GM12878 (cell line): ENCODE data around the gene FNTB. TPM values are rescaled to one million over a fixed set of nuclear protein-coding genes. Genes with fewer than 3 reads are reported as not detected.

ENCODE experiments used
- ATAC-seq: fragments of 200-7000 bp; cut with Tn5 transposase; 3 replicates; pipeline ENCODE4 v1.9.1; 2020; ENCODE audit warnings: mild to moderate bottlenecking, moderate library complexity
- BruUV-seq: library from RNA; stranded (reverse); fragments of 400-500 nt; replicated peaks from 2 replicates; lab custom pipeline; 2021; lab: Mats Ljungman, UMichigan
- CTCF ChIA-PET: fragments of 300-600 bp; sonication (Branson Sonifier 250); formaldehyde crosslinking; extraction: SDS; loops from one replicate; lab custom pipeline; 2021; ENCODE audit warnings: inconsistent platforms; lab: Yijun Ruan, JAX
- POLR2A ChIA-PET: fragments of 350-600 bp; formaldehyde crosslinking; extraction: SDS; loops from one replicate; lab custom pipeline; 2021; ENCODE audit warnings: inconsistent platforms; lab: Charles Lee
- RAD21 ChIA-PET: fragments of 300-600 bp; sonication (Branson Sonifier 250); formaldehyde crosslinking; loops from one replicate; lab custom pipeline; 2023; ENCODE audit warnings: antibody characterized with exemption; ENCODE audit not compliant: unreplicated experiment; lab: Charles Lee
- SMC1A ChIA-PET: fragments of 300-600 bp; sonication (Branson Sonifier 250); formaldehyde crosslinking; loops from one replicate; lab custom pipeline; 2023; ENCODE audit not compliant: unreplicated experiment, uncharacterized antibody; lab: Charles Lee
- DNase-seq: peaks from one replicate; pipeline ENCODE4 v3.0.0-alpha.2; 2011; ENCODE audit warnings: low read depth, low spot score
- FAIRE-seq: peaks from 3 replicates; lab custom pipeline; 2011; peaks lifted over from hg19 to GRCh38; lab: Jason Lieb, UNC
- H2AFZ ChIP-seq: 2 replicates; pipeline ENCODE4 v1.6.0; 2011; ENCODE audit warnings: low read depth, low read length, control low read depth; ENCODE audit not compliant: control insufficient read depth
- H3K27ac ChIP-seq: 2 replicates; pipeline ENCODE4 v1.5.1; 2011; ENCODE audit warnings: control low read depth; ENCODE audit not compliant: control insufficient read depth, insufficient read depth
- H3K27me3 ChIP-seq, 2 experiments: replicated peaks in 1 of 2; 2 replicates each; pipeline versions ENCODE4 v1.6.0 to v1.6.1; 2011; ENCODE audit warnings: low read length in 1 of 2; ENCODE audit not compliant: control insufficient read depth in 2 of 2, insufficient read depth in 2 of 2
- H3K36me3 ChIP-seq, 2 experiments: 2 replicates each; pipeline ENCODE4 v1.5.1; 2011; ENCODE audit warnings: low read length in 1 of 2; ENCODE audit not compliant: control insufficient read depth in 2 of 2, insufficient read depth in 2 of 2
- H3K4me1 ChIP-seq: 2 replicates; pipeline ENCODE4 v1.6.1; 2011; ENCODE audit warnings: mild to moderate bottlenecking, low read length, moderate library complexity, mixed read lengths; ENCODE audit not compliant: control insufficient read depth, insufficient read depth
- H3K4me2 ChIP-seq: 2 replicates; pipeline ENCODE4 v1.6.0; 2011; ENCODE audit warnings: control low read depth; ENCODE audit not compliant: control insufficient read depth, insufficient read depth
- H3K4me3 ChIP-seq: fragments of 200-600 bp; sonication (generic); 2 replicates; pipeline ENCODE4 v1.5.1; 2016
- H3K79me2 ChIP-seq: 2 replicates; pipeline ENCODE4 v1.6.0; 2011; ENCODE audit warnings: low read length; ENCODE audit not compliant: control insufficient read depth, insufficient read depth
- H3K9ac ChIP-seq: 2 replicates; pipeline ENCODE4 v1.8.0; 2011; ENCODE audit warnings: low read length, control low read depth, mixed read lengths; ENCODE audit not compliant: control insufficient read depth, insufficient read depth
- H3K9me3 ChIP-seq: replicated peaks from 3 replicates; pipeline ENCODE4 v1.5.1; 2011; ENCODE audit warnings: mild to moderate bottlenecking, low read length; ENCODE audit not compliant: control insufficient read depth, insufficient read depth
- H4K20me1 ChIP-seq: 2 replicates; pipeline ENCODE4 v1.6.0; 2011; ENCODE audit not compliant: control insufficient read depth, insufficient read depth
- BCL11A ChIP-seq: IDR thresholded peaks from 2 replicates; pipeline ENCODE4 v1.6.1; 2011; ENCODE audit warnings: low read depth, low read length
- CEBPB ChIP-seq, 2 experiments: fragments of 150-350 bp in 1 of 2; IDR thresholded peaks; 2 replicates each; pipeline ENCODE4 v1.6.1; 2012 to 2014; ENCODE audit warnings: low read depth in 2 of 2, low read length in 2 of 2, borderline replicate concordance in 1 of 2, inconsistent platforms in 1 of 2
- EZH2 ChIP-seq: IDR thresholded peaks from 2 replicates; pipeline ENCODE4 v1.6.1; 2012; ENCODE audit warnings: low read depth, mild to moderate bottlenecking, control low read depth, inconsistent platforms, low read length, borderline replicate concordance; ENCODE audit not compliant: control insufficient read depth
- GATAD2B ChIP-seq: fragments of 450-650 bp; conservative IDR thresholded peaks from 2 replicates; pipeline ENCODE4 v1.6.1; 2017; ENCODE audit warnings: low read depth, mild to moderate bottlenecking, moderate library complexity
- KAT2A ChIP-seq: conservative IDR thresholded peaks from 2 replicates; pipeline ENCODE4 v1.6.1; 2011; ENCODE audit warnings: low read depth, low read length; ENCODE audit not compliant: control insufficient read depth
- PKNOX1 ChIP-seq: fragments of 450-650 bp; IDR thresholded peaks from 2 replicates; pipeline ENCODE4 v1.6.1; 2016; ENCODE audit warnings: mild to moderate bottlenecking
- PML ChIP-seq: IDR thresholded peaks from 2 replicates; pipeline ENCODE4 v1.6.1; 2012; ENCODE audit warnings: low read length, inconsistent platforms
- RB1 ChIP-seq: fragments of 450-650 bp; formaldehyde crosslinking; IDR thresholded peaks from 2 replicates; pipeline ENCODE4 v1.6.1; 2017; ENCODE audit warnings: mild to moderate bottlenecking, borderline replicate concordance
- RUNX3 ChIP-seq: IDR thresholded peaks from 2 replicates; pipeline ENCODE4 v1.6.1; 2012; ENCODE audit warnings: low read length, inconsistent platforms
- TCF3 ChIP-seq: IDR thresholded peaks from 2 replicates; pipeline ENCODE4 v1.6.1; 2012; ENCODE audit warnings: low read depth, mild to moderate bottlenecking, low read length, borderline replicate concordance; ENCODE audit not compliant: insufficient read depth
- WGBS: methylation state at CpG from one replicate; pipeline ENCODE4 v1.1.6; 2016; ENCODE audit warnings: low lambda C conversion rate; ENCODE audit not compliant: insufficient replicate concordance, insufficient coverage; ENCODE audit errors: missing lambda C conversion rate; 5-methylcytosine and 5-hydroxymethylcytosine counted together
- in situ Hi-C: fragments of 300-500 bp; cut with MboI; formaldehyde crosslinking; loops from 9 replicates; pipeline ENCODE4 v1.14.3; 2018; ENCODE audit warnings: mixed read lengths
- intact Hi-C: fragments of 100-400 bp; cut with micrococcal nuclease; formaldehyde crosslinking; loops from one replicate; pipeline ENCODE4 v1.14.2; 2022; ENCODE audit not compliant: unreplicated experiment
- polyA plus RNA-seq, 11 experiments: library from polyadenylated mRNA; depleted of rRNA in 4 of 11; unstranded in 6 of 11; stranded (reverse) in 5 of 11; fragments of >200 nt; fragmentation: Nextera tagmentation in 4 of 11; fragmentation: Illumina TruSeq in 1 of 11; extraction: Ambion mirVana in 4 of 11; extraction: Trizol in 1 of 11; gene quantifications; 1 replicate in 1 of 11; 2 replicates in 10 of 11; pipeline versions ENCODE4 v1.2.1 to v1.2.3, GENCODE V29; 2011 to 2016; ENCODE audit warnings: inconsistent platforms in 2 of 11, missing spikeins in 2 of 11, low read depth in 1 of 11
- total RNA-seq, 4 experiments: library from RNA; depleted of rRNA in 3 of 4; stranded (reverse); fragments of >200 nt in 3 of 4; fragmentation: Illumina TruSeq in 1 of 4; extraction: Trizol in 1 of 4; gene quantifications; 2 replicates each; pipeline versions ENCODE4 v1.2.1 to v1.2.3, GENCODE V29; 2013 to 2021
- TF ChIP-seq, protein P1 (sequence below): fragments of 450-650 bp; IDR thresholded peaks from 2 replicates; pipeline ENCODE4 v1.6.1; 2014; ENCODE audit warnings: mild to moderate bottlenecking
- TF ChIP-seq, protein P2 (sequence below): fragments of 450-650 bp; IDR thresholded peaks from 2 replicates; pipeline ENCODE4 v1.6.1; 2017; ENCODE audit warnings: borderline replicate concordance
- TF ChIP-seq, protein P3 (sequence below), 3 experiments: IDR thresholded peaks in 2 of 3; conservative IDR thresholded peaks in 1 of 3; 2 replicates each; pipeline ENCODE4 v1.5.1; 2011; ENCODE audit warnings: low read depth in 3 of 3, low read length in 3 of 3, mild to moderate bottlenecking in 3 of 3, control low read depth in 2 of 3, moderate library complexity in 2 of 3, inconsistent platforms in 1 of 3, mixed read lengths in 1 of 3; ENCODE audit not compliant: control insufficient read depth in 2 of 3, insufficient read depth in 1 of 3; ENCODE audit errors: extremely low read depth in 1 of 3

Gene FNTB
- total and polyA plus RNA-seq, 10 of the 15 experiments (the other 5 are each of a cell fraction or from before 2014, with no cell fraction given) = 10.4 to 25.1 (median 16.7) TPM

- no peaks in the 10 kb centered on the region for H4K20me1 ChIP-seq
- no peak for FAIRE-seq
- BruUV-seq = no TSS peak
- H3K4me1 ChIP-seq = peaks cover 6% of the 10 kb centered on the region; the same call in 1 of the 2 replicates
- TF ChIP-seq EZH2 (no peak), RUNX3 (no peak), GATAD2B (no peak), RB1 (no peak), CEBPB (IDR thresholded peaks at IDR 0.05; ENCODE audit: borderline replicate concordance in 1 of 2, low read depth in 2 of 2, low read length in 2 of 2) (no peak), BCL11A (no peak), PKNOX1 (no peak), KAT2A (no peak), PML (no peak), TCF3 (no peak)
- TF ChIP-seq, protein P1, sequence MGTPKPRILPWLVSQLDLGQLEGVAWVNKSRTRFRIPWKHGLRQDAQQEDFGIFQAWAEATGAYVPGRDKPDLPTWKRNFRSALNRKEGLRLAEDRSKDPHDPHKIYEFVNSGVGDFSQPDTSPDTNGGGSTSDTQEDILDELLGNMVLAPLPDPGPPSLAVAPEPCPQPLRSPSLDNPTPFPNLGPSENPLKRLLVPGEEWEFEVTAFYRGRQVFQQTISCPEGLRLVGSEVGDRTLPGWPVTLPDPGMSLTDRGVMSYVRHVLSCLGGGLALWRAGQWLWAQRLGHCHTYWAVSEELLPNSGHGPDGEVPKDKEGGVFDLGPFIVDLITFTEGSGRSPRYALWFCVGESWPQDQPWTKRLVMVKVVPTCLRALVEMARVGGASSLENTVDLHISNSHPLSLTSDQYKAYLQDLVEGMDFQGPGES = no peak
- TF ChIP-seq, protein P2, sequence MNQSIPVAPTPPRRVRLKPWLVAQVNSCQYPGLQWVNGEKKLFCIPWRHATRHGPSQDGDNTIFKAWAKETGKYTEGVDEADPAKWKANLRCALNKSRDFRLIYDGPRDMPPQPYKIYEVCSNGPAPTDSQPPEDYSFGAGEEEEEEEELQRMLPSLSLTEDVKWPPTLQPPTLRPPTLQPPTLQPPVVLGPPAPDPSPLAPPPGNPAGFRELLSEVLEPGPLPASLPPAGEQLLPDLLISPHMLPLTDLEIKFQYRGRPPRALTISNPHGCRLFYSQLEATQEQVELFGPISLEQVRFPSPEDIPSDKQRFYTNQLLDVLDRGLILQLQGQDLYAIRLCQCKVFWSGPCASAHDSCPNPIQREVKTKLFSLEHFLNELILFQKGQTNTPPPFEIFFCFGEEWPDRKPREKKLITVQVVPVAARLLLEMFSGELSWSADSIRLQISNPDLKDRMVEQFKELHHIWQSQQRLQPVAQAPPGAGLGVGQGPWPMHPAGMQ = no peak
- TF ChIP-seq, protein P3, sequence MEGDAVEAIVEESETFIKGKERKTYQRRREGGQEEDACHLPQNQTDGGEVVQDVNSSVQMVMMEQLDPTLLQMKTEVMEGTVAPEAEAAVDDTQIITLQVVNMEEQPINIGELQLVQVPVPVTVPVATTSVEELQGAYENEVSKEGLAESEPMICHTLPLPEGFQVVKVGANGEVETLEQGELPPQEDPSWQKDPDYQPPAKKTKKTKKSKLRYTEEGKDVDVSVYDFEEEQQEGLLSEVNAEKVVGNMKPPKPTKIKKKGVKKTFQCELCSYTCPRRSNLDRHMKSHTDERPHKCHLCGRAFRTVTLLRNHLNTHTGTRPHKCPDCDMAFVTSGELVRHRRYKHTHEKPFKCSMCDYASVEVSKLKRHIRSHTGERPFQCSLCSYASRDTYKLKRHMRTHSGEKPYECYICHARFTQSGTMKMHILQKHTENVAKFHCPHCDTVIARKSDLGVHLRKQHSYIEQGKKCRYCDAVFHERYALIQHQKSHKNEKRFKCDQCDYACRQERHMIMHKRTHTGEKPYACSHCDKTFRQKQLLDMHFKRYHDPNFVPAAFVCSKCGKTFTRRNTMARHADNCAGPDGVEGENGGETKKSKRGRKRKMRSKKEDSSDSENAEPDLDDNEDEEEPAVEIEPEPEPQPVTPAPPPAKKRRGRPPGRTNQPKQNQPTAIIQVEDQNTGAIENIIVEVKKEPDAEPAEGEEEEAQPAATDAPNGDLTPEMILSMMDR (IDR thresholded peaks at IDR 0.05 in 2 of 3, conservative IDR thresholded peaks at IDR 0.05 in 1 of 3; ENCODE audit: control insufficient read depth in 2 of 3, extremely low read depth in 1 of 3, insufficient read depth in 1 of 3, low read depth in 3 of 3, low read length in 3 of 3) = no peak
- TF ChIP-seq, all 136 proteins: peak for 0
- Histone ChIP-seq H3K4me3 (no peak overlapping the region), H3K27me3 (no peaks in the 10 kb centered on the region), H3K9ac (no peak overlapping the region), H3K27ac (no peak overlapping the region), H3K9me3 (no peaks in the 10 kb centered on the region), H2AFZ (no peak overlapping the region), H3K36me3 (peaks cover 7 to 12% of the 10 kb centered on the region in 2 experiments), H3K4me2 (no peak overlapping the region), H3K79me2 (no peaks in the 10 kb centered on the region)
- CTCF ChIA-PET = interaction anchor here (1.3 to 2.4 kb wide), 3 partner anchors 11 to 21 kb away, joined by 3 to 5 read pairs (median 4); no protein-coding TSS in a partner anchor
- intact Hi-C loops (no loop called here), in situ Hi-C loops (no loop called here)
- RAD21 ChIA-PET = interaction anchor here (1.4 kb wide), 1 partner anchor 54 kb away, joined by 6 read pairs; the partner anchor contains the start of gene FNTB
- SMC1A ChIA-PET = interaction anchor here (1.2 to 1.9 kb wide), 2 partner anchors 19 to 52 kb away, joined by 3 to 4 read pairs; no protein-coding TSS in a partner anchor
- DNase-seq (no peak), ATAC-seq (no peak)
- WGBS = 70% methylated on average over 7 of the region's 7 CpGs
- POLR2A ChIA-PET = interaction anchor here (1.5 kb wide), 1 partner anchor 14 kb away, joined by 4 read pairs; no protein-coding TSS in a partner anchor
These were observed 54.8 kb downstream of the FNTB start for GRCh38 chr14:65041434-65041915.
